ENCODE measurements around the gene PPP1R18. TPM values are rescaled to one million over a fixed set of nuclear protein-coding genes. Genes with fewer than 3 reads are reported as not detected.

PPP1R18 gene
- total RNA-seq (10 to 100 TPM; 30.9 to 31.6 TPM), total RNA-seq (43.8 to 488 (median 176) reads per million in 172 experiments)
- polyA plus RNA-seq (2013, experiment 1 of 2) = 176 TPM
- 198 TPM for polyA plus RNA-seq (2013, experiment 2 of 2)

GRCh38 chr6:30686009-30686907 lies at the start of gene PPP1R18:
PPP1R18 (minus strand) TSS chr6:30686645; CDS start chr6:30686018, 627 bp downstream.
- Histone ChIP-seq H3K4me3 (ENCODE audit: low read length) (peak within 1 kb of the TSS; percentile 99), H3K27me3 (ENCODE audit: control insufficient read depth in 1 of 2, insufficient read depth in 2 of 2, low read length in 2 of 2) (no peaks in the 10 kb centered on the region), H3K4me1 (ENCODE audit: insufficient read depth, low read length) (peaks cover 53% of the 10 kb centered on the region), H3K27ac (ENCODE audit: low read depth in 1 of 2, low read length in 2 of 2) (peak within 1 kb of the TSS; percentile 96 to 98), H3K9me3 (ENCODE audit: control insufficient read depth in 1 of 2, insufficient read depth in 1 of 2, low read length in 2 of 2) (no peaks in the 10 kb centered on the region), H3K36me3 (ENCODE audit: insufficient read depth, low read length) (peaks cover 6% of the 10 kb centered on the region)
- no peaks in the 10 kb centered on the region for H3K27me3 Mint-ChIP-seq
- peak within 1 kb of the TSS; percentile 98 for H3K4me3 Mint-ChIP-seq
- CTCF ChIA-PET = interaction anchor here (1.4 to 15.4 kb wide), 2 partner anchors 37 to 61 kb away, joined by 3 to 526 read pairs; partner anchors contain the start of genes MDC1 and TUBB
- peaks cover 49% of the 10 kb centered on the region for H3K36me3 Mint-ChIP-seq (ENCODE audit: low read depth)
- no peak for TF ChIP-seq CTCF (IDR thresholded peaks at IDR 0.05)
- ATAC-seq (ENCODE audit: poor library complexity) (peak; percentile 50), DNase-seq (peak; percentile 57 to 90 (median 80))
- peaks cover 58% of the 10 kb centered on the region for H3K4me1 Mint-ChIP-seq (ENCODE audit: low read depth)
- intact Hi-C loops (cut with DNase I, micrococcal nuclease) = no loop called here
- POLR2A ChIA-PET = interaction anchor here (1.0 to 8.1 kb wide), 4 partner anchors 26 to 71 kb away, joined by 3 to 381 read pairs (median 5); partner anchors contain the start of genes MDC1, MRPS18B, PPP1R10 and TUBB
- H3K27ac Mint-ChIP-seq = peak within 1 kb of the TSS; percentile 94
- H3K9me3 Mint-ChIP-seq = no peaks in the 10 kb centered on the region

DNA sequence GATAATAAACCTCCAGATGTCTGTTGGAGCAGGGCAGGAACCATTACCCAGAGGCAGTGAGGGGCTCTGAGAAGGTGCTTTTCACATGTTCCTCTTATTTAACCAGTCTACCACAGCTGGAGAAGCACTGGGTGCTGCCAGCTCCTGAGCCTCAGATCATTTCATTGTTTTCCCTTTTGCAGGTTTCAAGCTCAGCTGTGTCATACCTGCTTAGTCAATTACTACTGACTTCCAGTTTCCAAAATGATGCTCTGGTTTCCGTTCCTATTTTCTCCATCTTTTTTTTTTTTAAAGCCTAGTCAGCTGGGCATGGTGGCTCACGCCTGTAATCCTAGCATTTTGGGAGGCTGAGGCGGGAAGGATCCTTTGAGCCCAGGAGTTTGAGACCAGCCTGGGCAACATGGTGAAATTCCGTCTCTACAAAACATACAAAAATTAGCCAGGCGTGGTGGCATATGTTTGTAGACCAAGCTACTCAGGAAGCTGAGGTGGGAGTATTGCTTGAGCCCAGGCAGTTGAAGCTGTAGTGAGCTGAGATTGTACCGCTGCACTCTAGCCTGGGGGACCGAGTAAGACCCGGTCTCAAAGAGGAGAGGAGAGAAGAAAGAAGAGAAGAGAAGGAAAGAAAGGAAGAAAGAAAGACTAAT lies 49.3 kb upstream of the PPP1R18 start:
- ATAC-seq (ENCODE audit: poor library complexity) = no peak
- Histone ChIP-seq H3K36me3 (ENCODE audit: insufficient read depth, low read length) (peaks cover 55% of the 10 kb centered on the region), H3K27ac (ENCODE audit: low read depth in 1 of 2, low read length in 2 of 2) (peak overlapping the region in 1 of 2 donors; percentile 27), H3K27me3 (ENCODE audit: control insufficient read depth in 1 of 2, insufficient read depth in 2 of 2, low read length in 2 of 2) (no peaks in the 10 kb centered on the region), H3K4me3 (ENCODE audit: low read length) (no peak overlapping the region), H3K9me3 (ENCODE audit: control insufficient read depth in 1 of 2, insufficient read depth in 1 of 2, low read length in 2 of 2) (no peaks in the 10 kb centered on the region), H3K4me1 (ENCODE audit: insufficient read depth, low read length) (peaks cover 67% of the 10 kb centered on the region)
- ChIA-PET CTCF (interaction anchor here (0.9 to 3.3 kb wide), 5 partner anchors 9 to 254 kb away, joined by 4 to 10 read pairs (median 4); partner anchors contain the start of gene IER3), POLR2A (interaction anchor here (1.1 to 7.2 kb wide), 7 partner anchors 12 to 118 kb away, joined by 3 to 54 read pairs (median 5); partner anchors contain the start of genes DHX16, MDC1, MRPS18B and PPP1R10)
- no peaks in the 10 kb centered on the region for H3K27me3 Mint-ChIP-seq
- no peak for TF ChIP-seq CTCF (IDR thresholded peaks at IDR 0.05)
- peaks cover 52% of the 10 kb centered on the region for H3K36me3 Mint-ChIP-seq (ENCODE audit: low read depth)
- DNase-seq = no peak
- peaks cover 61% of the 10 kb centered on the region for H3K4me1 Mint-ChIP-seq (ENCODE audit: low read depth)
- H3K9me3 Mint-ChIP-seq = no peaks in the 10 kb centered on the region
- peak overlapping the region; percentile 80 for H3K4me3 Mint-ChIP-seq
- H3K27ac Mint-ChIP-seq = peak overlapping the region; percentile 66
- intact Hi-C loops (cut with DNase I, micrococcal nuclease) = loop anchor here in 1 of 2 experiments (1.0 kb wide), 1 partner anchor 23 kb away; no protein-coding TSS in a partner anchor
